ENCODE measurements around the gene BCL2L1.

GRCh38 chr20:31638816-31639215, 83.9 kb downstream of the BCL2L1 start:
- TF ChIP-seq CTCF (IDR thresholded peaks at IDR 0.05; ENCODE audit: extremely low read depth in 1 of 2, insufficient read depth in 1 of 2, low read depth in 1 of 2, low read length in 2 of 2) (no peak), EZH2 (IDR thresholded peaks at IDR 0.05; ENCODE audit: borderline replicate concordance, low read depth, low read length, severe bottlenecking) (no peak), POLR2A (IDR thresholded peaks at IDR 0.05; ENCODE audit: low read depth, low read length) (no peak), JUN (IDR thresholded peaks at IDR 0.05; ENCODE audit: borderline replicate concordance, insufficient read depth, insufficient read length, low read depth) (no peak), POLR2AphosphoS5 (IDR thresholded peaks at IDR 0.05; ENCODE audit: insufficient read depth, low read depth, low read length) (no peak), FOS (IDR thresholded peaks at IDR 0.05; ENCODE audit: borderline replicate concordance, insufficient read depth, low read length) (no peak)

All from endothelial cell of umbilical vein (primary cell).